Measurements from ENCODE around the gene DISP2.

The DISP2 gene

DNA sequence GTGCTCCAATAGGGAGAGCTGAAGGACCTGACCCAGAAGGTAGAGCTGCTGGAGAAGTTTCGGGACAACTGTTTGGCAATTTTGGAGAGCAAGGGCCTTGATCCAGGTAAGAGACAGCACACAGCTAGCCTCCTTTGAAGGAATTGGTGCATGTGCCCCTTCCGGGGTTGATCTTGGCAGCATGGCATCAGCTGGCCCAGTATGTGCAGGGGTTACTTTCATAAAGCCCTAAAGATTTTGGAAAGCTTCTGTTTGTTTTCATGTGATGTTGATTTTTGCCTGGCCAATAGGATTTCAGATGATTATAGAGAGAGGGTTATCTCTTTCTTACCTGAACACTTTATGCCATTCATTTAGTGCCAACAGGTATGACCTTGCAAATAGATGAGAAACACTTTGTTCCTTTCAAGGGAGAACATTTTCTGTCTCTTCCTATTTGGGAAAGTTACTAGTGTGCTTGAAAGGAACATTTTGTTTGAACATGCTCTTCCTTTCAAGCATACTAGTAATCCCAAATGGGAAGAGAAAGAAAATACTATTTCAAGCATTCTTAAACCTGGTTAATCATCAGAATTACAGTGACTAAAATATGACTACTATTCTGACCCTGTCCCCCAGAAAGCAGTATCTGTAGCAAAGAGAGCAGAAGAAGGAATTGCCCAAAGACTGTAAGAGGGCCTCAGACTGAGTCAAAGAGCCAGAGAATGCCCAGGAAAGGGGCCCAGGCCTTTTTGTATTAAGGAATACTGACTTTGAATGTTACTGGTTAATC is 32.0 kb downstream of the DISP2 start:
- DNase-seq (ENCODE audit: low read depth) = no peak

DNA sequence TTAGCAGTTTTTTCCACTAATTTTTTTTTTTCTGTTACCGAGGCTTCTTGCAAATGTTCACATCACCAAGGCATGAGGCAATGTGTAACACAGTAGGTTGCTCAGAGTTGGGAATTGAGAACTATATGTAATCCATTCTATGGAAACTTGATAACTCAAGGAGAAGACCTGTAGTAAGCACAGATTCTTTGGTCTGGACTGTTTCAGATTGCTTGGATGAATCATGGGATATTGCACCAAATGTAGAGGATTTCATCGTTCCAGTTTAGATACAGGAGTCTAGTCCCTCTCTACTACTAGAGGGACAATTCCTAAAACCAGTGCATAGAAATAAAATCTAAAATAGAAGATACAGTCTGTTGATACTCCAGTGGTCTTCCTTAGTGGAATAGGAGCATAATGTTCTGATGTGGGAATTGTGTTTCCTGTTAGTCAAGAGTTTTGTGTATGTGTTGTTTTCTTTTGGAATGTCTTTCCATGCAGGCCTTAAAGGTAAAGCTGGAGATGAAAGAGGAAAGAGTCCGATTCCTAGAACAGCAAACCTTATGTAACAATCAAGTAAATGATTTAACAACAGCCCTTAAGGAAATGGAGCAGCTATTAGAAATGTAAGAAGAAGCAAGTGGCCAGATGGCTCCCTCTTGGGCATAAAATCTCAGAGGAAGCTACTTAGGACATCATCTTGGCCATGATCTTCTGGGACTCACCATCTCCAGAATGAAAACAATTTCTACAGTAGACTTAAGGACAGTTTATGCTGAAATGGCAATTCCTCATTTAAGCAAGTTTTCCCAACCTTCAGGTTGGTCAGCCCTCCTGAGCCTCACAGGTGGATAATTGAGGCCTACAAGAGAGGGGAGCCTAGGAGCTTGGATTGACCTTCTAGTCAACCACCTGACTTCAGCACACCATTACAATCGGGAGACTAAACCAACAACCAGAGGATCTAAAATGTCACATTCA is 35.2 kb downstream of the DISP2 start:
- DNase-seq (ENCODE audit: low read depth) = no peak

DNA sequence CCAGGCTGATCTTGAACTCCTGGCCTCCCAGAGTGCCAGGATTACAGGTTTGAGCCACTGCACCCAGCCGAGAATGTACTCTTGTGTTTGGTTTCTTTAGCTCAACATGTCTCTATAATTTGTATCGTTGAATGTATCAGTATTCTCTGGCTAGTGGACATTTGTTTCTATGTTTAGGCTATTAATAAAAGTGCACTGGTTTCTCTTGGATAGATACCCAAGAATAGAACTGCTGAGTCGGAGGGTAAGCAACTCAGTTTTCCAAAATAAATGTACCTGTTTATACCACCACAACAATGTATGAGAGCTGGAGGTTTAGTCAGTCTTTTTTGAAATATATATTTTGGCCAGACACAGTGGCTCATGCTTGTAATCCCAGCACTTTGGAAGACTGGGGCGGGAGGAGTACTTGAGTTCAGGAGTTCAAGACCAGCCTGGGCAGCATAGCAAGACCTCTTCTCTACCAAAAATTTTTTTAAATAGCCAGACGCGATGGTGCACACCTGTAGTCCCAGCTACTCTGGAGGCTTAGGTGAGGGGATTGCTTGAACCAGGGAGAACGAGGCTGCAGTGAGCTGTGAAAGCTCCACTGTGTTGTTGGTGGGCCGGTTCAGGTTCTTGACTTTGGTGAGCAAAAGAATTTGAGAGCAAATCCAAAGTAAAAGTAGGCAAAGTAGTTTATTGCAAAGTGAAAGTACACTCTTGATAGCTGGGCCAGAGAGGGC is 39.8 kb downstream of the DISP2 start:
- DNase-seq (ENCODE audit: low read depth) = no peak

DNA sequence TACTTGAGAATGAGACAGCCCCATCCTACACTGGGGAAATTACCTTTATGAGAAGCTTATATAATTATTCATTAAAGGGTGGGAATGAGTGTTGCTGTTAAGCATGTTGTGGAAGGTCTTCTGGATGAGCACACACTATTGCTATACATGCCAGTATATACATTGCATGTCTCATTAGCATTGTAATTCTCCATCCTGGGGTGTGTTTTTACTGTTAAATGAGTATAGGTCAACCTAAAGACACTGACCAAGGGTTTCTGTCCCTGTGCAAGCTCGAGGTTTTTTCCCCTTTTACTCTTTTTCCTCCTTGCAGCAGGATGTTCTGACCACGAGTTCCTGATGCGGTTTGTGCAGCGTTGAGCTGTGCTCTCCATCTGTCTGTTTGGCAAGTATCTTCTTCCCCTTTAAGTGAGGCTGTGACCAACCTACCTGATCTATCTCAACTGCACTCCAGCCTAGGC is 40.4 kb downstream of the DISP2 start:
- no peak for DNase-seq (ENCODE audit: low read depth)

DNA sequence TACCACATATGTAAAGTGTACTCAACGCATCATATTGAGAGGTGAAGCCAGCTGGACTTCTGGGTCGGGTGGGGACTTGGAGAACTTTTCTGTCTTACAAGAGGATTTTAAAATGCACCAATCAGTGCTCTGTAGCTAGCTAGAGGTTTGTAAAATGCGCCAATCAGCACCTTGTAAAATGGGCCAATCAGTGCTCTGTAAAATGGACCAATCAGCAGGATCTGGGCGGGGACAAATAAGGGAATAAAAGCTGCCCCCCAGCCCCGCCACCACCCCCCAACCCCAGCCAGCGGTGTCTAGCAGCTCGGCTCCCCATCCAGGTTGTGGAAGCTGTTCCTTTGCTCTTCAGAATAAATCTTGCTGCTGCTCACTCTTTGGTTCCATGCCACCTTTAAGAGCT is 41.4 kb downstream of the DISP2 start:
- no peak for DNase-seq (ENCODE audit: low read depth)

DNA sequence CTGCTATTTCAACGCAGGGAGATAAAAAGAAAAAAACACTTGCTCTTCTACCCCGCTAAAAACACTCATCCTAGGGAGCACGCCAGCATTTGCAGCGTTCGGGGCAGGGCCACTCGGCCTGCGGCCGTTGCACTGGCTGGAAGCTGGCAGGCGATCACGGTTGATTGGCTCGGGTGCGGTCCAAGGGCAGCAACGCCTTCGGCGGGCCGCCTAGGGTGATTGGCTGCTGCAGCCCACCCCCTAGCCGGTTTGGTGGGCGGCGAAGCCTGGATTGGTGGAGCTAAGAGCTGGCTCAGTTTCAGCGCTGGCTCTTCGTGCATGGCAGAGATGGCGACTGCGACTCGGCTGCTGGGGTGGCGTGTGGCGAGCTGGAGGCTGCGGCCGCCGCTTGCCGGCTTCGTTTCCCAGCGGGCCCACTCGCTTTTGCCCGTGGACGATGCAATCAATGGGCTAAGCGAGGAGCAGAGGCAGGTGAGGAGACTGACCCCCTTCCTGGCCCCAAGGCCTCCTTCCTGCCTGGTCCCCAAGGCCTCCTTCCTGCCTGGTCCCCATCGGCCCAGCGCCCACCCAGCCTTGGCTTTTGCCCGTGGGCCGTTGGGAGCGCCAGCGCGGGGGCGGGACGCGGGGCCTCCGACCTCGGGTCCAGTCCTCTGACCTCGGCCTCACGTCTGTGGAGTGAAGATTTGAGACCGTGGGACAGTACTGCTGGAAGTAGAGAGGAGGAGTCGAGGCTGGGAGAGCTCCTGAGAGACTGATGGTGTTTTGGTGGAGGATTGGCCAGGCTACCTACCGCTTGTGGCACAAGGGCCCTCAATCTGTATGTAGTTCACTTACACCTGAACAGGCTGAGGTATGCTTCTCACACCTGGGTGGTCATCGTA is 47.7 kb downstream of the DISP2 start, which contains the start of gene IVD:
TSS of gene IVD (plus strand) at position 295 of the 881 bp plus-strand sequence. CDS start at position 328, 33 bp downstream.
- DNase-seq (ENCODE audit: low read depth) = peak; percentile 80

DNA sequence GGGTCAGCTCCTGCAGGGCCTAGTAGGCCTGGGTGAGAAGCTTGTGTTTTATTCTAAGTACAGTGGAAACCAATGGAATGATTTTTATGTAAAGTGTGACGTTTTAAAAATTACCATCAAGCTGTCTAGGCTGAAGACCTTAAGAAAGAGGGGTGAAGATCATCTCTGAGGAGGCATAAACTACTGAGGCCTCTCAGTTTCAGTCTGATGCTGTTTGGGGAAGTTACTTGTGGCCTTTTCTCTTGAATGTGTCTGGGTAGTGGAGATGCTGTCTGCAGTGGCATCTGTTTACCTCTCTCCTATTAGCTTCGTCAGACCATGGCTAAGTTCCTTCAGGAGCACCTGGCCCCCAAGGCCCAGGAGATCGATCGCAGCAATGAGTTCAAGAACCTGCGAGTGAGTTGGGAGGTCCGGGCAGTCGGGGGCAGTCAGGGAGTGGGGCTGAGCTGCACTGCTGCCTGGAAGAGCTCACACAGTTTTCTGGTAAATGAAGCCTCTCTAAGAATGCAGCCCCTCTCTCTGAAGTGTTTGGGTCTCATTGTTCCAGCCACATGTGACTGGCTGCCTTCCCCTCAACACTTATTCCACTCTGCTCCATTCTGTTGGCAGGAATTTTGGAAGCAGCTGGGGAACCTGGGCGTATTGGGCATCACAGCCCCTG is 49.4 kb downstream of the DISP2 start:
- DNase-seq (ENCODE audit: low read depth) = no peak

DNA sequence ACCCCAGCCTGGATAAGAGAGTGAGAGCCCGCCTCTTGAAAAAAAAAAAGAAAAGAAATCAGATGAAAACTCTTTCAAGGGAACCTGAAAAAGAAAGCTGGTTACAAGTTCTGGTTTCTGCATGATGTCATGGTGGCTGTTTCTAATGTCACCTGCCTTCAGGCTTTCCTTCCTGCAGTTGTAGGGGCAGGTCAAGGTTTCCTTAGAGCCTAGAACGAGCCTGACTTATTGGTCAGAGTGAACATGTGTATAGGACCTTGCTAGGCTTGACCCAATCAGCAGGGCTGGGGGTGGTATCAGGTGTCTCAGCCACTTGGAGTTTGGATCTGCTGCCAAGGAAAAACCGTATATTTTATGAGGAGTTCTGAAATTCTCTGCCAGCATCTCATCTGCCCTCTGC is 51.3 kb downstream of the DISP2 start:
- no peak for DNase-seq (ENCODE audit: low read depth)

DNA sequence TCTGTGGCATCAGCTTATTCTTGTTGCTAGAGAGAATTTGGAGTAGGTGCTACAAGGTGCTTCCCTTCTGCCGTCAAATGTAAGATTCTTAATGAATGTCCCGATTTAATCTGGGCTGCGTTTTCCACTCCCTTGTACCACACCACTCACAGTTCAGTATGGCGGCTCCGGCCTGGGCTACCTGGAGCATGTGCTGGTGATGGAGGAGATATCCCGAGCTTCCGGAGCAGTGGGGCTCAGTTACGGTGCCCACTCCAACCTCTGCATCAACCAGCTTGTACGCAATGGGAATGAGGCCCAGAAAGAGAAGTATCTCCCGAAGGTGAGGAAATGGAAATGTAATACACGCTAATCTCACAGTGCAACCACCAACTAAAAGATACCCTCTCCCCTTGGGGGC is 52.5 kb downstream of the DISP2 start:
- no peak for DNase-seq (ENCODE audit: low read depth)

DNA sequence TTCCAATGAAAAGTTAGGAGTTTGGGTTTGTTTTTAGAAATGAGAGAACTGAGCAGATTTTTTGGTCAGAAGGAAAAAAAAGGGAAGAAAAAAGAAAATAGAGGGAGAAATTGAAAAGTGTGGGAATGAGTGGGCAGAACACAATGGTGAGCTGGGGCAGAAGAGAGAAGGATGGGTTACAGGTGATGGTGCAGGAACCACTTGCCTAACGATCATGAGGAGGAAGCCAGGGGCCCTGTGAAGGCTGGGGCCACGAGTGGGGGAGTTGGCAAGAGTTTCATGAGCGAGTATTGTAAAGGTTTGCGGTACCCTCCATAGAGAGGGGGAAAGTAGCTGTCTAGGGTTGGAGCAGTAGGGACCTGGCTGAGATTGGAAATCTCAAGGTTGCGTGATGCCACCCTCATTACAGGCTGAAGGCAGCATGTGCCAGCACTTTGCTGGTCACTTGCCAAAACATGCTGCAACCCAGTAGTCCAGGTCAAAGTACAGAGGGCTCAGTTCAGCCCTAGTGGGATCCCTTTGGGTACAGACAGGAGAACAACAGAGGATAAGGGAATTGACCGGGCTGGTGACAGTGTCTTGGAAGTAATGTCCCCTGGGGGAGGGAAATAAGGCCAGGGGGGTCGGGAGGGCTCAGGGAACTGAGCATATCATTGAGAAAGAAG is 54.2 kb downstream of the DISP2 start:
- DNase-seq (ENCODE audit: low read depth) = no peak

DNA sequence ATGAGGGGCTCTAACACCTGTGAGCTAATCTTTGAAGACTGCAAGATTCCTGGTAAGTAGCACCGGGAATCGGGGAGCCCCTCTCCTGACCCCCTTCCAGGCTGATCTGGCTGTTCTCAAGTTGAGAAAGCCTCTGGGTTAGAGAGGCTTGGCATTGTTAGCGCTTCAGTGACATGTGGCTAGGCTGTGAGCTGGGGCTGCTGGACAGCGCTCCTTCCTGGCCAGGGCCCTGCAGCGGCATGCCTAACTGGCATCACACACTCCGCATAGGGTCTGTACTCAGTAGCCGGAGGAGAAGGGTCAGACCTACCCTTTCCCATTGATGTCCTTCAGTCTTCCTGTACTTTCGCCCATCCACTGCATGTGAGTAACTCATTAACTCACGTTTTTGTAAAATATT is 55.0 kb downstream of the DISP2 start:
- DNase-seq (ENCODE audit: low read depth) = no peak

DNA sequence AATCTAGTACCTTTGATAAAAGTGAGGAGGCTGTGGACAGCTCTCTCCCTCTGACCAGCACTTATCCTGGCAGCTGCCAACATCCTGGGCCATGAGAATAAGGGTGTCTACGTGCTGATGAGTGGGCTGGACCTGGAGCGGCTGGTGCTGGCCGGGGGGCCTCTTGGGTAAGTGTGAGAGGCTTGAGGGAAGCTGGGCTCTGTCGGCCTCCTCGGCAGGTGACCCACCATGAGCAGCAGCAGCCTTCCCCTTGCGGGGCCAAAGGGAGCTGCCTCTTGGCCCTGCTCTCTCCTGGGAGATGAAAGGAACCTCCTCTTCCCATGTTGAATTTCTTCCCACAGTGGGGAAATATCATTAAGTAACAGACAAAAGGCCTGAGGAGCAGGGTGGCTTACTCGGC is 56.8 kb downstream of the DISP2 start:
- DNase-seq (ENCODE audit: low read depth) = no peak

DNA sequence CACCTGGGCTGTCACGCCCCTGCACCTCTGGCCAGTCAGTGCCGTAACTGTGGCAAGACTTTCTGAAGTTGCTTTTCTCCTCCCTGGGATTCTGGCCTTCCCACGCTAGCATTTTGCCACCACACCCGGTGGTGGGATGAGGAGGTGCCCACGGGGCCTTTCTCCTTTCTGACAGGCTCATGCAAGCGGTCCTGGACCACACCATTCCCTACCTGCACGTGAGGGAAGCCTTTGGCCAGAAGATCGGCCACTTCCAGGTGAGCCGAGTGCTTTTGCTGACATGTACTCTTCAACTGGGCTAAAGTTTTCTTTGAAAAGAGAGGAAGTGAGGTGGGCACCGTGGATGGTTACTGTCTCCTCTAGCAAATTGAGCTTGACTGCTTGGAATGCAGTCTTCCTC is 57.2 kb downstream of the DISP2 start:
- DNase-seq (ENCODE audit: low read depth) = no peak

DNA sequence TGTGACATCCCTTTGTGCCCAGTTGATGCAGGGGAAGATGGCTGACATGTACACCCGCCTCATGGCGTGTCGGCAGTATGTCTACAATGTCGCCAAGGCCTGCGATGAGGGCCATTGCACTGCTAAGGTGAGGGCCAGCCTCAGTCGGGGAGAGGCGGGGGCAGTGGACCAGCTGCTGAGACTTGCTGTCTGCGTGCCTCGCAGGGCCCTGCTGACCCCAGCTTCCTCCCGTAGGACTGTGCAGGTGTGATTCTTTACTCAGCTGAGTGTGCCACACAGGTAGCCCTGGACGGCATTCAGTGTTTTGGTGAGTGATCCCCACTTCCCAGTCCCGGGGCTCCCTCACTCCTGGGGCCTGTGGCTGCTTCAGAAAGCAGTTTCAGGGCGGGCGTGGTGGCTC is 58.0 kb downstream of the DISP2 start:
- no peak for DNase-seq (ENCODE audit: low read depth)

DNA sequence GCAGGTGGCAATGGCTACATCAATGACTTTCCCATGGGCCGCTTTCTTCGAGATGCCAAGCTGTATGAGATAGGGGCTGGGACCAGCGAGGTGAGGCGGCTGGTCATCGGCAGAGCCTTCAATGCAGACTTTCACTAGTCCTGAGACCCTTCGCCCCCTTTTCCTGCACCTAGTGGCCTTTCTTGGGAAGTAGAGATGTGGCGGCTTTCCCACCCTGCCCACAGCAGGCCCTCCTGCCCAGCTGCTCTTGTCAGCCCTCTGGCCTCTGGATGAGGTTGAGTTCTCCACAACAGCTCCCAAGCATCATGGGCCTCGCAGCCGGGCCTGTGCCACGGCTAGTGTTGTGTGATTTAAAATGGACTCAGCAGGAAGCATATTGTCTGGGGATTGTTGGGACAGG is 60.1 kb downstream of the DISP2 start:
- no peak for DNase-seq (ENCODE audit: low read depth)

DNA sequence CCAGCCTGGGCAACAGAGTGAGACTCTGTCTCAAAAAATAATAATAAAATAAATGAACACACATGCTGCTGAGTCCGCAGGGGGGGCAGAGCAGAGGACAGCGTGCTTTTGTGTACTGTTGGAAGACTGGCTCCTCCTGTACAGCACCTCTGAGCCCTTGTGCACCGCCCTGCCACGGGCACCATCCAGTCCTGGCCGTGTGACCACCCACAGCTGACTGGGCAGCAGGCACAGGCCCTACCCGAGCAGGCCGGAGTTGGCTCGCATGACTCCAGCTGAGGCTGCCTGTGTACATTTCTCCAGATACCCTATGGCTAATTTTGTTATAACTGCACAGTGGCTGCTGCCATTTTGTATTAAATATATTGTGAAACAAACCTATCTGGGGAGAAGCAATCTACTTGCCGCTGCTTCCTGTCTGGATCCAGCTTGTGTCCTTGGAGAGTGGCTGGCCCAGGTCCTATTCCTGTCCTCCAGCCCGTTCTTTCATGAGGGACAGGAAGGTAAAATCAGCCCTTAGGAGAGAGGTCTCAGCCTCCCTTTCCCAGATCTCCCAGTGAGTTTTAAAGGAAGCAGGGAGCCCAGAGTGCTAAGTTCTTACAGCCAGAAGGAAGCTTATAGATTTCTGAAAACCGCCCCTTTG is 62.2 kb downstream of the DISP2 start:
- DNase-seq (ENCODE audit: low read depth) = no peak

DNA sequence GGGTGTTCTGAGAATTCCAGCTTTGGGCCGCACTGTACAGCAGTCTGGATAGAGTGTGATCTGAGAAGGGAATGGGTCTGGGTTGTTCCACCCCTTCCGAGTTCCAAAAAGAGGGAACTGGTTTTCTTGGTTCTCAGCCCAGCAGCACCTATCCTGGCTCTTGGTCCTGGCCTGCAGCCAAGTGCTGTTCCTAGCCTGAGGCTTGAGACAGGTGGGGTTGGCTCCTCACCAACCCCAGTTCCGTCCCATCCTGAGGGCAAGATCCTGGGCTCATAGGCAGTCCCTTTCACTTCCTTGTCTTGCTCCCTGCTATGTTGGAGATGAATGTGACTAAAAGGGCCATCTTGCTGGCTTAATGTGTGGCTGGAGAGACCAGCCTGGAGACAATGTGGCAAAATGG is 62.8 kb downstream of the DISP2 start:
- DNase-seq (ENCODE audit: low read depth) = no peak

DNA sequence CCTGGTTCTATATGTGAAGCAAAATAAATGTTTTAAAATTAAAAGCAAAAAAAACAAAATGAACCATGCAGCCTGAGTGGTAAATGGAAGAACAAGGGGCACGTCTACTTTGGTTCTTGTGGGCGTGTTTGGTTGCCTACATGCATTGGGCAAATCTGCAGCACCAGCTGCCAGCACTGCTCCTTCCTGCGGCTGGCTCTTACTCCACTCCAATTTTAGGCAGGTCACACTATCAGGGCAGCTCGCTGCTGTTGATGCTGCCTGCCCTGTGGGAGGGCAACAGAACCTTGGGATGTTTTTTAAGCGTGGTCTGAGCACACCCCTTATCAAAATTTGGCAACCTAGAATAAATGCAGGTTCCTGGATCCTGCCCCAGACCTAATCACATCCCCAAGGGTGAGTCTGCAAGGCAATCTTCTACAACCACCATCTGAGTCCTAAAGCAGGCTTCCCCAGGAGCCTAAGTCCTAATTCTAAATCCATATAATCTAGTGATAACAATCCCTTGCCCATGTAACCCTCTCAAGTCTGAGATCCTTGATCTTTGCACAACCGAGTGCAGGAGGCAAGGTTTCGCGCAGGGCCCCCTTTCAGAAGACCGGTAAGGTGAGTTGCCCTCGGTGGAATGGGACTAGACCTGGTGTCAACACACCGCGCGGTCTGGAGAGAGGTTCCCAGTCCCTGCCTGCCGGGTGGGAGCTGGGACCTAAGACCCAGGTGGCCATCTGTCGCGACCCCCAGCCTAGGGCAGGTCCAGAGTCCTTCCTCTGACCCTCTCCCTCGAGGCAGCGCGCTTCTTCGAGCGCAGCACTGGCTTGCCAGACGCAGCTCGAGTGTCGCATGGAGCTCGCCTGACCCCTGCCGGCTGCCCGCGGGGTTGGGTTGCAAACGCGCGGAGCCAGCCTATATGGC is 63.5 kb downstream of the DISP2 start:
- DNase-seq (ENCODE audit: low read depth) = peak; percentile 67
